Left renal cortex interstitium (tissue), 4 donors: ENCODE data around the gene RAB7B. TPM values are rescaled to one million over a fixed set of nuclear protein-coding genes. Genes with fewer than 3 reads are reported as not detected.
"Not testable (repeated sequence)": the region's sequence is repeated elsewhere in the genome, so short reads cannot be mapped to it uniquely, and the experiment has no call there.

Experiments used
- DNase-seq, 4 donors: peaks; one replicate each; pipeline ENCODE4 v3.0.0-alpha.2; 2013; ENCODE audit warnings: low read depth in 4 of 4, low spot score in 2 of 4, missing footprints in 1 of 4
- polyA plus RNA-seq, 4 donors: library from polyadenylated mRNA; unstranded; fragments of 120-200 nt; gene quantifications; one replicate each; pipeline ENCODE4 v1.2.1, GENCODE V29; 2013; ENCODE audit not compliant: insufficient read length in 4 of 4

RAB7B gene
- polyA plus RNA-seq, 4 donors, result 2.3 to 3.3 (median 3.1) TPM

GRCh38 chr1:205998457-205999241, 4.5 kb downstream of the RAB7B start:
- no peak for DNase-seq

- DNase-seq, result not testable (repeated sequence)
Observed at GRCh38 chr1:205996641-205997040, 6.6 kb downstream of the RAB7B start.

GRCh38 chr1:205994346-205994745, 8.8 kb downstream of the RAB7B start:
- DNase-seq, result no peak

GRCh38 chr1:205993068-205993467, 10.1 kb downstream of the RAB7B start:
- no peak for DNase-seq

GRCh38 chr1:205992218-205992882, 10.8 kb downstream of the RAB7B start:
- DNase-seq, result no peak

- no peak for DNase-seq
Observed at GRCh38 chr1:205991237-205991636, 12.0 kb downstream of the RAB7B start.

GRCh38 chr1:205990226-205990625, 13.0 kb downstream of the RAB7B start:
- no peak for DNase-seq

GRCh38 chr1:205989786-205990185, 13.4 kb downstream of the RAB7B start:
- no peak for DNase-seq

GRCh38 chr1:205988585-205988995, 14.6 kb downstream of the RAB7B start:
- no peak for DNase-seq

- DNase-seq, result no peak
Observed at GRCh38 chr1:205986861-205987260, 16.3 kb downstream of the RAB7B start.

- no peak for DNase-seq
Observed at GRCh38 chr1:205986292-205986691, 16.9 kb downstream of the RAB7B start.

GRCh38 chr1:205985330-205986005, 17.7 kb downstream of the RAB7B start:
- no peak for DNase-seq

- no peak for DNase-seq
Observed at GRCh38 chr1:205983925-205984725, 19.1 kb downstream of the RAB7B start.

- no peak for DNase-seq
Observed at GRCh38 chr1:205981257-205981656, 21.9 kb downstream of the RAB7B start.

GRCh38 chr1:205980237-205980870, 22.8 kb downstream of the RAB7B start:
- no peak for DNase-seq

- no peak for DNase-seq
Observed at GRCh38 chr1:205979301-205979700, 23.9 kb downstream of the RAB7B start.

GRCh38 chr1:205978676-205979075, 24.5 kb downstream of the RAB7B start:
- DNase-seq, result no peak

- peak in 1 of 4 donors; percentile 56 for DNase-seq
Observed at GRCh38 chr1:205977402-205978014, 25.7 kb downstream of the RAB7B start.

GRCh38 chr1:205976708-205977401, 26.3 kb downstream of the RAB7B start:
- no peak for DNase-seq
